GM10847 (cell line): ENCODE data around the gene ABCC3.

Experiments used
- POLR2A ChIP-seq: IDR thresholded peaks from 2 replicates; pipeline ENCODE4 v1.6.1; 2011; ENCODE audit not compliant: insufficient read length; ENCODE audit errors: extremely low read depth

Gene ABCC3

GRCh38 chr17:50731575-50732460 lies 97.1 kb downstream of the ABCC3 start:
- TF ChIP-seq POLR2A = no peak

- no peak for TF ChIP-seq POLR2A
Measured at GRCh38 chr17:50735287-50735686, 100.6 kb downstream of the ABCC3 start.

DNA sequence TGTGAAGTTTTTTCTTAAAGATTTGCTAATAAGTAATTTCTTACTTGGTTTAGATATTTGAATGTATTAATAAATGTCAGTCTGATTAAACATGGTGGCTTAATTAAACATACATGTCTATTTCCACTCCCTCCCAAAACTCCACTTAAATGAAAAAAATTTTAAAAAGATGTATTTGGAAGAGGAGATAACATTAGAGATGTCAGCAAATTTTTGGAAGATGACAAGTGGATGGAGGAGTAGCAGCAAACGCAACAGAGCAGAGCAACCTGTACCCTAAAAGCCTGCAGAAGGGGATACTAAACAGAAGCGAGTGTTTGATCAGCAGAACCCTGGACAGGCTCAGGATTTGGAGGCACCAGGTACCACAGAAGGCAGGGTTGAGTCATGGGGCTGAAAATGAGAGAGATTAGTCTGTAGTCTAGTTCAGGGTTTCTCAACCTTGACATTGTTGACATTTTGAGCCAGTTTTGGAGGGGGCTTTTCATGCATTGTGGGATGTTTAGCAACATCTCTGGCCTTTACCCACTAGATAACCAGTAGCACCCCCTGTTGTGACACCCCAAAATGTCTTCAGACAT lies 102.5 kb downstream of the ABCC3 start:
- no peak for TF ChIP-seq POLR2A

DNA sequence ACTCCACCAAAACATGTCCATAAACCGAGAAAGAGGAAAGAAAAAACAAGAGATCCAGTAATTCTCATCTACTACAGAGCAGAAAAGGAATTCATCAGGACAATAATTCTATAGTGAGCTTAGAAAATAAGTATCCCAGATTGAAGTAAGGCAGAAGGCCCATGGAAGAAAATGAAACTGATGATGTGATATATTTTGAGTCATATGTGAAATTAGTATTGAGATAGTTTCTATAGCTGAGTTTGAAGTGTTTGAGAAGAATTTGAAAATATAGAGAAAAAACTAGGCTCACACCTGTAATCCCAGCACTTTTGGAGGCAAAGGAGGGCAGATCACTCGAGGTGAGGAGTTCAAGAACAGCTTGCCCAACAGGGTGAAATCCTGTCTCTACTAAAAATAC lies 104.4 kb downstream of the ABCC3 start:
- TF ChIP-seq POLR2A = no peak
